Lower leg skin (tissue), 4 donors: ENCODE data around the gene CRMP1. TPM values are rescaled to one million over a fixed set of nuclear protein-coding genes. Genes with fewer than 3 reads are reported as not detected.

ENCODE experiments used
- DNase-seq, 2 donors: peaks; one replicate each; pipeline ENCODE4 v3.0.0-alpha.2; 2019; ENCODE audit warnings: low spot score in 2 of 2
- H3K4me3 ChIP-seq: fragments of 200-600 bp; sonication (generic); 2 replicates; pipeline ENCODE4 v1.5.1; 2017; ENCODE audit warnings: mild to moderate bottlenecking, low read depth; ENCODE audit not compliant: poor library complexity, severe bottlenecking
- POLR2A ChIP-seq, 2 donors: fragments of 450-650 bp; IDR thresholded peaks; one replicate each; pipeline ENCODE4 v1.6.1; 2016 to 2017; ENCODE audit warnings: antibody characterized with exemption in 2 of 2, mild to moderate bottlenecking in 1 of 2, moderate library complexity in 1 of 2
- WGBS, 2 donors: methylation state at CpG; one replicate each; pipeline ENCODE4 v1.1.5; 2018; 5-methylcytosine and 5-hydroxymethylcytosine counted together
- intact Hi-C: fragments of 100-400 bp; cut with DNase I; formaldehyde crosslinking; loops from one replicate; pipeline ENCODE4 v1.15.0; 2023; ENCODE audit warnings: low total_unique reads
- total RNA-seq, 4 donors: library from RNA; depleted of rRNA; stranded (reverse); fragments of >200 nt; gene quantifications; one replicate each; pipeline ENCODE4 v1.1.0, GENCODE V29; 2016
- TF ChIP-seq, protein P1 (sequence below), 3 donors: fragments of 450-650 bp; IDR thresholded peaks; one replicate each; pipeline ENCODE4 v1.5.1; 2016; ENCODE audit warnings: antibody characterized with exemption in 3 of 3, mild to moderate bottlenecking in 3 of 3, moderate library complexity in 2 of 3

The CRMP1 gene
- total RNA-seq, 4 donors from 2014 or later = 0.17 to 1.2 (median 0.17) TPM; not detected in 1

DNA sequence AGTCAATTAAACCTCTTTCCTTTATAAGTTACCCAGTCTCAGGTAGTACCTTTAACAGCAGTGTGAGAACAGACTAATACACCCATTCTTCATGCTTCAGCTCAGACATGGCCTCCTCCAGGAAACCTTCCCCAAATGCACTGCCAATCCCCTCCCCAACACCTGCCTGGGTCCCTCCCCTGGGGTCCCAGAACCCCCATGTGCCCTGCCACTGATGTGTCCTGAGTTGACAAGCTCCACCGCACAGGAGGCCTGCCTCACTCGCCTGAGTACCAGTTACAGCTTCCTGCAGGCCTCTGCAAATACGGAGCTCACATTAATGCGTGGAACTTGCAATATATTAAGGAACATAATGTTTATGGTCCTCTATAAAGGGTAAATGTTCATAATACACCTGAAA is 34.9 kb upstream of the CRMP1 start:
- peak in 1 of 2 donors; percentile 39 for DNase-seq
- intact Hi-C loops = no loop called here
- TF ChIP-seq, protein P1, sequence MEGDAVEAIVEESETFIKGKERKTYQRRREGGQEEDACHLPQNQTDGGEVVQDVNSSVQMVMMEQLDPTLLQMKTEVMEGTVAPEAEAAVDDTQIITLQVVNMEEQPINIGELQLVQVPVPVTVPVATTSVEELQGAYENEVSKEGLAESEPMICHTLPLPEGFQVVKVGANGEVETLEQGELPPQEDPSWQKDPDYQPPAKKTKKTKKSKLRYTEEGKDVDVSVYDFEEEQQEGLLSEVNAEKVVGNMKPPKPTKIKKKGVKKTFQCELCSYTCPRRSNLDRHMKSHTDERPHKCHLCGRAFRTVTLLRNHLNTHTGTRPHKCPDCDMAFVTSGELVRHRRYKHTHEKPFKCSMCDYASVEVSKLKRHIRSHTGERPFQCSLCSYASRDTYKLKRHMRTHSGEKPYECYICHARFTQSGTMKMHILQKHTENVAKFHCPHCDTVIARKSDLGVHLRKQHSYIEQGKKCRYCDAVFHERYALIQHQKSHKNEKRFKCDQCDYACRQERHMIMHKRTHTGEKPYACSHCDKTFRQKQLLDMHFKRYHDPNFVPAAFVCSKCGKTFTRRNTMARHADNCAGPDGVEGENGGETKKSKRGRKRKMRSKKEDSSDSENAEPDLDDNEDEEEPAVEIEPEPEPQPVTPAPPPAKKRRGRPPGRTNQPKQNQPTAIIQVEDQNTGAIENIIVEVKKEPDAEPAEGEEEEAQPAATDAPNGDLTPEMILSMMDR (IDR thresholded peaks at IDR 0.05) = no peak
- TF ChIP-seq POLR2A (IDR thresholded peaks at IDR 0.05) = no peak
- no peak overlapping the region for H3K4me3 ChIP-seq
- 77 to 90% methylated on average over 4 of the region's 4 CpGs for WGBS, 2 donors

DNA sequence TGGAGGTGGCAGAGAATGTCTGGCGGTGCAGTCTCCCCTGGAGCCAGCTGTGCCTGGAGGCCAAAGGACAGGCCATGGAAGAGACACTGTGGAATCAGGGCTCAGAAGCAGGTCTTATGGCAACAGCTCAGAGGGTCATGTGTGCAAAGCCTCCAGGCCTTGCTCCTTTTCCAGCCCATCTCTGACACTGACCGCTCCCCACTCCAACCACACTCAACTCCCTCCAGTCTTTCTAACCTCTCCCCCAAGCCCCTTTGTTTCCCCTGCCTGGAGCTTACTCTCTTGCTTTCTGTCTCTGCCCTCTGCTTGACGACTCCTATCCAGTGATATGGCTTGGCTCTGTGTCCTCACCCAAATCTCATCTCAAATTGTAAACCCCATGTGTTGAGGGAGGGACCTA is 34.2 kb upstream of the CRMP1 start:
- intact Hi-C loops = no loop called here
- peak in 1 of 2 donors; percentile 62 for DNase-seq
- 71 to 76% methylated on average over 3 of the region's 3 CpGs for WGBS, 2 donors
- no peak overlapping the region for H3K4me3 ChIP-seq
- TF ChIP-seq, protein P1 (IDR thresholded peaks at IDR 0.05) = no peak
- TF ChIP-seq POLR2A (IDR thresholded peaks at IDR 0.05) = no peak

DNA sequence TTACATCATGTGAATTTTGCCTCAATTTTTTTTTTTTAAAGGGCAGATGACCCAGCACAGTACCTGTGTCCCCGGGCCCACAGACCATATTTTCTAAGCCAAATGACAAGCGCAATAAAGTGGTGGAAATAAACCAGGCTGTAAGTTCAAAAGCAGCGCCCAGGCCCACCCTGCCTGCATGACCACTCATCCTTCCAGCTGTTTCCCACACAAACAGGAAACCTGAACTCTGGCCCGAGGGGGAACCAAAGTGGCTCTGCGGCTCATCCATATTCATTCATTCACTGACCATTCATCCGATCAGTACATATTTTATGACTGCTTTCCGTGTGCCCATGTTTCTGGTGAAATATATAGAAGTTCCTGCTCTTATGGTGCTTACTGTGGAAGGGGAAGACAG is 33.7 kb upstream of the CRMP1 start:
- TF ChIP-seq POLR2A (IDR thresholded peaks at IDR 0.05) = no peak
- TF ChIP-seq, protein P1 (IDR thresholded peaks at IDR 0.05) = no peak
- no peak overlapping the region for H3K4me3 ChIP-seq
- 52 to 57% methylated on average over 7 of the region's 7 CpGs for WGBS, 2 donors
- intact Hi-C loops = no loop called here
- peak in 1 of 2 donors; percentile 56 for DNase-seq

DNA sequence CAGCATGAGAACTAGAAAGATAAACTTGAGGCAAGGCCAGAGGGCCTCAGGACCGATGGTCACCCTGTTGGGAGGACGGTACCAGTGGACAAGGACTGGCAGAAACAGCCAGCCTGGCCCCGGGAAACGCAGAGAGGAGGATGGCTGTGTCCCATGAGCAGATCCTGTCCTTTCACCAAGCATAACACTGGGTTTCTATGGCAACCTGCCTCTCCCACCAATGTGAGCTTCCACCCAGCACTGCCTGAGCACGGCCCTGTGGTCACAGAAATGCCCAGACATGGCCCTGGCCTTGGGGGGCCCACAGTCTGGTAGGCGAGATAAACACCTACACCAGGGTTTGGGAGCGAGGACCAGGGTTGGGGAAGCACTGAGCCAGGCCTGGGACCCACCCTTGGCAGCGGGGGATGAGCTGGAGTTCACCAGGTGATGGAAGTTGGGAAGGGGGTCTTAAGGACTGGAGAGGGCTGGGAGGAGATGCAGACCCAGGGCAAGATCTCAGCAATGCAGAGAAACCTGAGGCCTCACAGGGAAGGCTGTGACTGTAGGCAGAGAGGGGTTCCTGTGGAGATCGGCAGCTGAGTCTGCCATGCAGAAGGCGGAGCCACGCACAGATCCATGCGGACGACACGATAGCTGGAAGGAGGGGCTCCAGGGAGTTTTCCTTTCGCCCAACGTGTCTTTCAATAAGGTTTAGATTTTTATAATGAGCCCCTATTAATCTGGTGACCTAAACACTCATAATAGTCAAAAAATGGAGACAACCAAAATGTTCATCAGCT is 32.7 kb upstream of the CRMP1 start:
- DNase-seq = peak in 1 of 2 donors; percentile 71
- intact Hi-C loops = no loop called here
- TF ChIP-seq, protein P1 (IDR thresholded peaks at IDR 0.05) = no peak
- TF ChIP-seq POLR2A (IDR thresholded peaks at IDR 0.05) = no peak
- no peak overlapping the region for H3K4me3 ChIP-seq
- WGBS, 2 donors = 80% methylated on average over 16 of the region's 16 CpGs

DNA sequence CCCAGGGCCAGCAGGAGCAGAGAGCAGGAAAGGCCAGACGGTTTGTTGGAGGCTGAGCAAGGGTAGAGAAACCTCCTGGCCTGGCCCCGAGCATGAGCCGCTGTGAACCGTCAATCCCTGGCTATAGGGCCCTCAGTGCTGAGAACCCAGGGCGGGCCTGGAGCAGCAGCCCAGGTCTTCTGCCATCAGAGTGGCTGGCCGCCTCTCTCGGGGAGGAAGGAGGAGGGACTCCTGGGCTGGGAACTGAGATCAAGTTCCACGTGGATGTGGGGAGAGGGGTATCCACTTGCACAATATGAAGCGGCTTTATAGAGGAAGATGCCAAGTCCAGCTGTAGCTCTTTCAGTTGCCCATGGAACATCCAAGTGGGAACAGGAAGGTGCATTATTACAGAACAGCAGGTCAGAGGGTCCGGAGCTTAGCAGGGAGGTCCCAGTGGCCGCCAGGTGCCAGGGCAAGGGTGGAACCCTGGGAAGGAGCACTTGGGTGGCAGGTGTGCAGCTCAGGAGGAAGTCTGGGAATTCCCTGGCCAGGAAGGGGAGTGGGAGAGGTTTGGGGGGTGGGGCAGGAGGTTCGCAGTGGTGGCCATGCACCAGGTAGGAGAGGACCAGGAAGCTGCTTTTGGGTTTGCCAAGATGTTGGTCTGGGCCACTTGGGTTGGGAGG is 31.7 kb upstream of the CRMP1 start:
- 64 to 71% methylated on average over 9 to 12 of the region's 12 CpGs for WGBS, 2 donors
- no peak for TF ChIP-seq POLR2A (IDR thresholded peaks at IDR 0.05)
- TF ChIP-seq, protein P1 (IDR thresholded peaks at IDR 0.05) = no peak
- intact Hi-C loops = no loop called here
- no peak overlapping the region for H3K4me3 ChIP-seq
- DNase-seq = peak in 1 of 2 donors; percentile 60
